Astrocyte (in vitro differentiated cells and primary cell): ENCODE results near the gene AP2S1.

Source experiments
- EZH2 ChIP-seq: IDR thresholded peaks from 2 replicates; pipeline ENCODE4 v1.6.1; 2012; ENCODE audit warnings: mild to moderate bottlenecking, low read length, inconsistent platforms; ENCODE audit not compliant: insufficient read depth
- TF ChIP-seq, protein P1 (sequence below): IDR thresholded peaks from 2 replicates; pipeline ENCODE4 v1.5.1; 2011; ENCODE audit warnings: low read depth, mild to moderate bottlenecking, inconsistent platforms, low read length, moderate library complexity; ENCODE audit not compliant: insufficient read depth

DNA sequence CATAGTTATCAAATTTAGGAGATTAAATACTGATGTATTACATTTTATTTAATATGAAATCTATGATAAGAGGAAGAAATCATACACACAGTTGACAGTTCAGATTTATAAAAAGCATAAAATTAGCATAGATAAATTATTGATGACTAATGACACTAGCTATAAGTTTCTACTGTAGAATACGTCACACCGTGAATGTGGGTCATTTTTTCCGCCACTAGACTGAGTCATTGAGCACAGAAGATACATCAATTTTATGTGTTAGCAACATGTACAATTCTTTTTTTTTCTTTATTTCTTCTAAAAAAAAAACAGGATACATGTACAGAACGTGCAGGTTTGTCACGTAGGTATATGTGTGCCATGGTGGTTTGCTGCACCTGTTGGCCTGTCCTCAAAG is 22.2 kb downstream of the AP2S1 start:
- TF ChIP-seq, protein P1, sequence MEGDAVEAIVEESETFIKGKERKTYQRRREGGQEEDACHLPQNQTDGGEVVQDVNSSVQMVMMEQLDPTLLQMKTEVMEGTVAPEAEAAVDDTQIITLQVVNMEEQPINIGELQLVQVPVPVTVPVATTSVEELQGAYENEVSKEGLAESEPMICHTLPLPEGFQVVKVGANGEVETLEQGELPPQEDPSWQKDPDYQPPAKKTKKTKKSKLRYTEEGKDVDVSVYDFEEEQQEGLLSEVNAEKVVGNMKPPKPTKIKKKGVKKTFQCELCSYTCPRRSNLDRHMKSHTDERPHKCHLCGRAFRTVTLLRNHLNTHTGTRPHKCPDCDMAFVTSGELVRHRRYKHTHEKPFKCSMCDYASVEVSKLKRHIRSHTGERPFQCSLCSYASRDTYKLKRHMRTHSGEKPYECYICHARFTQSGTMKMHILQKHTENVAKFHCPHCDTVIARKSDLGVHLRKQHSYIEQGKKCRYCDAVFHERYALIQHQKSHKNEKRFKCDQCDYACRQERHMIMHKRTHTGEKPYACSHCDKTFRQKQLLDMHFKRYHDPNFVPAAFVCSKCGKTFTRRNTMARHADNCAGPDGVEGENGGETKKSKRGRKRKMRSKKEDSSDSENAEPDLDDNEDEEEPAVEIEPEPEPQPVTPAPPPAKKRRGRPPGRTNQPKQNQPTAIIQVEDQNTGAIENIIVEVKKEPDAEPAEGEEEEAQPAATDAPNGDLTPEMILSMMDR: no peak
- no peak for TF ChIP-seq EZH2
